ENCODE results near the gene TMEM14C. TPM values are rescaled to one million over a fixed set of nuclear protein-coding genes. Genes with fewer than 3 reads are reported as not detected.
"Not testable (repeated sequence)": the region's sequence is repeated elsewhere in the genome, so short reads cannot be mapped to it uniquely, and the experiment has no call there.

The TMEM14C gene
- total RNA-seq, 4 donors from 2014 or later, result 103 to 215 (median 162) TPM

GRCh38 chr6:10713962-10714361 lies 8.9 kb upstream of the TMEM14C start:
- intact Hi-C loops (cut with DNase I), result no loop called here
- Histone ChIP-seq H3K36me3 (peaks cover 0 to 12% of the 10 kb centered on the region in 2 donors), H3K27me3 (no peaks in the 10 kb centered on the region), H3K27ac (no peak overlapping the region), H3K4me3 (replicated peaks in 1 of 3) (no peak overlapping the region), H3K9me3 (no peaks in the 10 kb centered on the region), H3K4me1 (no peaks in the 10 kb centered on the region)
- no peak for DNase-seq
- no peak for TF ChIP-seq POLR2A (IDR thresholded peaks at IDR 0.05)
- TF ChIP-seq, protein P1, sequence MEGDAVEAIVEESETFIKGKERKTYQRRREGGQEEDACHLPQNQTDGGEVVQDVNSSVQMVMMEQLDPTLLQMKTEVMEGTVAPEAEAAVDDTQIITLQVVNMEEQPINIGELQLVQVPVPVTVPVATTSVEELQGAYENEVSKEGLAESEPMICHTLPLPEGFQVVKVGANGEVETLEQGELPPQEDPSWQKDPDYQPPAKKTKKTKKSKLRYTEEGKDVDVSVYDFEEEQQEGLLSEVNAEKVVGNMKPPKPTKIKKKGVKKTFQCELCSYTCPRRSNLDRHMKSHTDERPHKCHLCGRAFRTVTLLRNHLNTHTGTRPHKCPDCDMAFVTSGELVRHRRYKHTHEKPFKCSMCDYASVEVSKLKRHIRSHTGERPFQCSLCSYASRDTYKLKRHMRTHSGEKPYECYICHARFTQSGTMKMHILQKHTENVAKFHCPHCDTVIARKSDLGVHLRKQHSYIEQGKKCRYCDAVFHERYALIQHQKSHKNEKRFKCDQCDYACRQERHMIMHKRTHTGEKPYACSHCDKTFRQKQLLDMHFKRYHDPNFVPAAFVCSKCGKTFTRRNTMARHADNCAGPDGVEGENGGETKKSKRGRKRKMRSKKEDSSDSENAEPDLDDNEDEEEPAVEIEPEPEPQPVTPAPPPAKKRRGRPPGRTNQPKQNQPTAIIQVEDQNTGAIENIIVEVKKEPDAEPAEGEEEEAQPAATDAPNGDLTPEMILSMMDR (IDR thresholded peaks at IDR 0.05), result no peak
- WGBS, 2 donors, result 84 to 87% methylated on average over 8 of the region's 8 CpGs

GRCh38 chr6:10719296-10719963 lies 3.4 kb upstream of the TMEM14C start:
- H3K36me3 ChIP-seq, result no peaks in the 10 kb centered on the region
- H3K4me1 ChIP-seq, result peaks cover 15 to 16% of the 10 kb centered on the region in 2 donors
- intact Hi-C loops (cut with DNase I), result no loop called here
- TF ChIP-seq, protein P1 (IDR thresholded peaks at IDR 0.05), result no peak
- TF ChIP-seq POLR2A (IDR thresholded peaks at IDR 0.05), result no peak
- no peak for DNase-seq
- H3K27me3 ChIP-seq, result no peaks in the 10 kb centered on the region
- no peaks in the 10 kb centered on the region for H3K9me3 ChIP-seq
- WGBS, 2 donors, result 83 to 85% methylated on average over 8 of the region's 8 CpGs
- peak overlapping the region in 1 of 3 donors; percentile 79 for H3K27ac ChIP-seq
- H3K4me3 ChIP-seq (replicated peaks in 1 of 3), result peak overlapping the region in 1 of 3 donors; percentile 37

DNA sequence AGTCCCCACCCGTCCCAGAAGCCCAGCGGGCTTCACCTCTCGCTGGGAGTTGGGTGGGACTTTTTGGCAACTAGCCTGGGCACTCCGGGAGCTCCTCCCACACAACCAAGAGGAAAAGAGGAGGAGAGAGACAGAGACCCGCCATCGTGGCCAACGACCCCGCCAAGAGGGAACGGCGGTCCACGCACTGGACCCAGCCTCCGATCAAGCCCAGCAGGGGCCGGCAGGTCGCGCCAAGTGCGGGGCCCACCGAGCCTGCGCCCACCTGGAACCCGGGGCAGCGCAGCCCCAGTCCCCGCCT lies 3.0 kb upstream of the TMEM14C start:
- WGBS, 2 donors, result 45 to 55% methylated on average over 4 to 21 of the region's 21 CpGs
- intact Hi-C loops (cut with DNase I), result no loop called here
- TF ChIP-seq, protein P1 (IDR thresholded peaks at IDR 0.05), result no peak
- no peak for TF ChIP-seq POLR2A (IDR thresholded peaks at IDR 0.05)
- peaks cover 17 to 19% of the 10 kb centered on the region in 2 donors for H3K4me1 ChIP-seq
- no peaks in the 10 kb centered on the region for H3K36me3 ChIP-seq
- peak overlapping the region; percentile 5 to 79 (median 42) for H3K27ac ChIP-seq
- no peaks in the 10 kb centered on the region for H3K9me3 ChIP-seq
- peak overlapping the region; percentile 0 to 37 (median 3) for H3K4me3 ChIP-seq (replicated peaks in 1 of 3)
- no peaks in the 10 kb centered on the region for H3K27me3 ChIP-seq
- DNase-seq, result peak; percentile 17

GRCh38 chr6:10720265-10720959 lies 2.5 kb upstream of the TMEM14C start:
- peaks cover 17 to 19% of the 10 kb centered on the region in 2 donors for H3K4me1 ChIP-seq
- 33 to 73% methylated on average over 4 to 8 of the region's 49 CpGs for WGBS, 2 donors
- intact Hi-C loops (cut with DNase I), result no loop called here
- no peaks in the 10 kb centered on the region for H3K9me3 ChIP-seq
- H3K27ac ChIP-seq, result peak overlapping the region; percentile 5 to 79 (median 42)
- peak; percentile 19 to 34 for DNase-seq
- no peaks in the 10 kb centered on the region for H3K36me3 ChIP-seq
- H3K4me3 ChIP-seq (replicated peaks in 1 of 3), result peak overlapping the region; percentile 0 to 37 (median 3)
- H3K27me3 ChIP-seq, result no peaks in the 10 kb centered on the region
- TF ChIP-seq, protein P1 (IDR thresholded peaks at IDR 0.05), result no peak
- no peak for TF ChIP-seq POLR2A (IDR thresholded peaks at IDR 0.05)

GRCh38 chr6:10720960-10721849 lies 1.7 kb upstream of the TMEM14C start:
- H3K36me3 ChIP-seq; H3K9me3 ChIP-seq; intact Hi-C loops (cut with DNase I); H3K27me3 ChIP-seq: not testable (repeated sequence)
- peaks cover 17 to 19% of the 10 kb centered on the region in 2 donors for H3K4me1 ChIP-seq
- H3K27ac ChIP-seq, result peak overlapping the region in 1 of 3 donors; percentile 79
- peak overlapping the region in 1 of 3 donors; percentile 37 for H3K4me3 ChIP-seq (replicated peaks in 1 of 3)
- 88% methylated on average over 17 of the region's 17 CpGs for WGBS, 2 donors
- DNase-seq, result peak in 1 of 2 donors; percentile 13
